GM23338 (cell line): Measurements from ENCODE around the gene PDGFRB. TPM values are rescaled to one million over a fixed set of nuclear protein-coding genes. Genes with fewer than 3 reads are reported as not detected.

Experiments used
- CTCF ChIP-seq, 2 experiments: fragments of 200-600 bp in 1 of 2; sonication (generic) in 1 of 2; conservative IDR thresholded peaks; 2 replicates each; pipeline versions ENCODE4 v1.5.1 to v1.6.1; 2016 to 2017; ENCODE audit warnings: antibody characterized with exemption in 2 of 2, low read depth in 2 of 2, mild to moderate bottlenecking in 2 of 2, moderate library complexity in 1 of 2
- EZH2 ChIP-seq: fragments of 200-600 bp; sonication (generic); IDR thresholded peaks from one replicate; pipeline ENCODE4 v1.8.0; 2017; ENCODE audit warnings: antibody characterized with exemption, mild to moderate bottlenecking, low read depth; ENCODE audit not compliant: unreplicated experiment
- EZH2phosphoT487 ChIP-seq: fragments of 200-600 bp; sonication (generic); IDR thresholded peaks from one replicate; pipeline ENCODE4 v1.8.1; 2018; ENCODE audit warnings: antibody characterized with exemption; ENCODE audit not compliant: unreplicated experiment
- JUNB ChIP-seq: IDR thresholded peaks from one replicate; pipeline ENCODE4 v1.6.1; 2016; ENCODE audit warnings: antibody characterized with exemption; ENCODE audit not compliant: unreplicated experiment
- REST ChIP-seq: IDR thresholded peaks from one replicate; pipeline ENCODE4 v1.6.1; 2018; ENCODE audit warnings: antibody characterized with exemption; ENCODE audit not compliant: unreplicated experiment
- STAT1 ChIP-seq: IDR thresholded peaks from one replicate; pipeline ENCODE4 v1.6.1; 2016; ENCODE audit warnings: antibody characterized with exemption; ENCODE audit not compliant: unreplicated experiment
- polyA plus RNA-seq: library from polyadenylated mRNA; unstranded; fragments of >200 nt; fragmentation: Nextera tagmentation; extraction: Ambion mirVana; gene quantifications from 2 replicates; pipeline ENCODE4 v1.2.1, GENCODE V29; 2016
- total RNA-seq: library from RNA; depleted of rRNA; stranded (reverse); fragments of >200 nt; shearing (Covaris generic); gene quantifications from 2 replicates; pipeline ENCODE4 v1.2.3, GENCODE V29; 2014
- TF ChIP-seq, protein P1 (sequence below): fragments of 250-450 bp; sonication (Bioruptor Pico); IDR thresholded peaks from 2 replicates; pipeline ENCODE4 v1.5.0; 2020; ENCODE audit warnings: mild to moderate bottlenecking, moderate library complexity

The PDGFRB gene
- total and polyA plus RNA-seq, 2 experiments from 2014 or later = 4.5 to 11.3 TPM

DNA sequence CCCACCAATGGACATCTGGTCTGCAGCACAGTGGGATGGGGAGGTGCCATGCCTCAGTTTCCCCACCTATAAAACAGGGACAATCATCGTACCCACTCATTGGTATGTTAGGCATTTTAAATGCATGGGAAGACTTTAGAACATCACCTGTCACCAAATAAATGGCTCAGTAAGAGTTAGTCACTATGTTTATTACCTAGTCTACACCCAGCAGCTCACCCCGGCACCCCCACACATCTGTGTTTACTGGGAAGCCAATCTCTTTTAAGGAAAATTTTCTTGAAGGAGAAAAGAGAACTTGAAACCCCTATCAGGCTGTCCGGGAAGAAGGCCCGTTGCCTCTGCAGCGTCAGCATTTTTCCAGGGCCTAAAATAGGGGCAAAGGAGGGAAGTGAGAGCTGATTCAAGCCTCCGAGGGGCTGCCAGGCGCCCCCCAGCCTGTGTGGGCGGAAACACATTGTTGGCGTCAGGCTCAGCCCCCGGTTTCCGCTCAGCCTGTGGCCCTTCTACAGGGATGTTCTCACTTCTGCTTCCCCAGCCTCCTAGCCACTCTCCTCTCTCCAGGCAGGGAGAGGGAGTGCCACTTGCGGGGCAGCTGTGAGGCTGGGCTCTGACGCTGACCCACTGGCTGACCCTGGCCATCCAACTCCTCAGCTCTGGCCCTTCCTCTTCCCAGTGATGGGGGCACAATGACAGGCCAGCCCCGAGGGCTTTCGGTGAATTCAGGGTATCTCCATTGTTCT lies 73.9 kb downstream of the PDGFRB start (continued):
- TF ChIP-seq, protein P1, sequence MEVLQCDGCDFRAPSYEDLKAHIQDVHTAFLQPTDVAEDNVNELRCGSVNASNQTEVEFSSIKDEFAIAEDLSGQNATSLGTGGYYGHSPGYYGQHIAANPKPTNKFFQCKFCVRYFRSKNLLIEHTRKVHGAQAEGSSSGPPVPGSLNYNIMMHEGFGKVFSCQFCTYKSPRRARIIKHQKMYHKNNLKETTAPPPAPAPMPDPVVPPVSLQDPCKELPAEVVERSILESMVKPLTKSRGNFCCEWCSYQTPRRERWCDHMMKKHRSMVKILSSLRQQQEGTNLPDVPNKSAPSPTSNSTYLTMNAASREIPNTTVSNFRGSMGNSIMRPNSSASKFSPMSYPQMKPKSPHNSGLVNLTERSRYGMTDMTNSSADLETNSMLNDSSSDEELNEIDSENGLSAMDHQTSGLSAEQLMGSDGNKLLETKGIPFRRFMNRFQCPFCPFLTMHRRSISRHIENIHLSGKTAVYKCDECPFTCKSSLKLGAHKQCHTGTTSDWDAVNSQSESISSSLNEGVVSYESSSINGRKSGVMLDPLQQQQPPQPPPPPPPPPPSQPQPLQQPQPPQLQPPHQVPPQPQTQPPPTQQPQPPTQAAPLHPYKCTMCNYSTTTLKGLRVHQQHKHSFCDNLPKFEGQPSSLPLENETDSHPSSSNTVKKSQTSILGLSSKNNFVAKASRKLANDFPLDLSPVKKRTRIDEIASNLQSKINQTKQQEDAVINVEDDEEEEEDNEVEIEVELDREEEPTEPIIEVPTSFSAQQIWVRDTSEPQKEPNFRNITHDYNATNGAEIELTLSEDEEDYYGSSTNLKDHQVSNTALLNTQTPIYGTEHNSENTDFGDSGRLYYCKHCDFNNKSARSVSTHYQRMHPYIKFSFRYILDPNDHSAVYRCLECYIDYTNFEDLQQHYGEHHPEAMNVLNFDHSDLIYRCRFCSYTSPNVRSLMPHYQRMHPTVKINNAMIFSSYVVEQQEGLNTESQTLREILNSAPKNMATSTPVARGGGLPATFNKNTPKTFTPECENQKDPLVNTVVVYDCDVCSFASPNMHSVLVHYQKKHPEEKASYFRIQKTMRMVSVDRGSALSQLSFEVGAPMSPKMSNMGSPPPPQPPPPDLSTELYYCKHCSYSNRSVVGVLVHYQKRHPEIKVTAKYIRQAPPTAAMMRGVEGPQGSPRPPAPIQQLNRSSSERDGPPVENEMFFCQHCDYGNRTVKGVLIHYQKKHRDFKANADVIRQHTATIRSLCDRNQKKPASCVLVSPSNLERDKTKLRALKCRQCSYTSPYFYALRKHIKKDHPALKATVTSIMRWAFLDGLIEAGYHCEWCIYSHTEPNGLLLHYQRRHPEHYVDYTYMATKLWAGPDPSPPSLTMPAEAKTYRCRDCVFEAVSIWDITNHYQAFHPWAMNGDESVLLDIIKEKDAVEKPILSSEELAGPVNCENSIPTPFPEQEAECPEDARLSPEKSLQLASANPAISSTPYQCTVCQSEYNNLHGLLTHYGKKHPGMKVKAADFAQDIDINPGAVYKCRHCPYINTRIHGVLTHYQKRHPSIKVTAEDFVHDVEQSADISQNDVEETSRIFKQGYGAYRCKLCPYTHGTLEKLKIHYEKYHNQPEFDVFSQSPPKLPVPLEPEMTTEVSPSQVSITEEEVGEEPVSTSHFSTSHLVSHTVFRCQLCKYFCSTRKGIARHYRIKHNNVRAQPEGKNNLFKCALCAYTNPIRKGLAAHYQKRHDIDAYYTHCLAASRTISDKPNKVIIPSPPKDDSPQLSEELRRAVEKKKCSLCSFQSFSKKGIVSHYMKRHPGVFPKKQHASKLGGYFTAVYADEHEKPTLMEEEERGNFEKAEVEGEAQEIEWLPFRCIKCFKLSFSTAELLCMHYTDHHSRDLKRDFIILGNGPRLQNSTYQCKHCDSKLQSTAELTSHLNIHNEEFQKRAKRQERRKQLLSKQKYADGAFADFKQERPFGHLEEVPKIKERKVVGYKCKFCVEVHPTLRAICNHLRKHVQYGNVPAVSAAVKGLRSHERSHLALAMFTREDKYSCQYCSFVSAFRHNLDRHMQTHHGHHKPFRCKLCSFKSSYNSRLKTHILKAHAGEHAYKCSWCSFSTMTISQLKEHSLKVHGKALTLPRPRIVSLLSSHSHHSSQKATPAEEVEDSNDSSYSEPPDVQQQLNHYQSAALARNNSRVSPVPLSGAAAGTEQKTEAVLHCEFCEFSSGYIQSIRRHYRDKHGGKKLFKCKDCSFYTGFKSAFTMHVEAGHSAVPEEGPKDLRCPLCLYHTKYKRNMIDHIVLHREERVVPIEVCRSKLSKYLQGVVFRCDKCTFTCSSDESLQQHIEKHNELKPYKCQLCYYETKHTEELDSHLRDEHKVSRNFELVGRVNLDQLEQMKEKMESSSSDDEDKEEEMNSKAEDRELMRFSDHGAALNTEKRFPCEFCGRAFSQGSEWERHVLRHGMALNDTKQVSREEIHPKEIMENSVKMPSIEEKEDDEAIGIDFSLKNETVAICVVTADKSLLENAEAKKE (CRISPR knock-in tag) = no peak
- TF ChIP-seq JUNB = no peak
- no peak for TF ChIP-seq EZH2
- no peak for TF ChIP-seq STAT1
- TF ChIP-seq EZH2phosphoT487 = no peak
- TF ChIP-seq CTCF (conservative IDR thresholded peaks at IDR 0.05; ENCODE audit: low read depth in 2 of 2) = no peak
- no peak for TF ChIP-seq REST
